Muscle of back (tissue), 11 donors: ENCODE results near the gene ADAMTS2. TPM values are rescaled to one million over a fixed set of nuclear protein-coding genes. Genes with fewer than 3 reads are reported as not detected.
"Not testable (repeated sequence)": the region's sequence is repeated elsewhere in the genome, so short reads cannot be mapped to it uniquely, and the experiment has no call there.

Experiments
- DNase-seq, 3 donors: peaks; one replicate each; pipeline versions ENCODE4 v3.0.0 to v3.0.0-alpha.2; 2013
- polyA plus RNA-seq, 10 donors: library from polyadenylated mRNA; unstranded; fragments of 120-200 nt; gene quantifications; one replicate each; pipeline ENCODE4 v1.2.1, GENCODE V29; 2013; ENCODE audit not compliant: insufficient read length in 10 of 10

Gene ADAMTS2
- polyA plus RNA-seq, 10 donors: 26.0 to 52.8 (median 42.1) TPM

GRCh38 chr5:179221196-179221876 is 123.9 kb downstream of the ADAMTS2 start:
- DNase-seq: no peak

GRCh38 chr5:179220716-179221115 is 124.5 kb downstream of the ADAMTS2 start:
- no peak for DNase-seq

- no peak for DNase-seq
Observed at GRCh38 chr5:179219661-179220620, 125.3 kb downstream of the ADAMTS2 start.

GRCh38 chr5:179218943-179219330 is 126.3 kb downstream of the ADAMTS2 start:
- DNase-seq: no peak

GRCh38 chr5:179217956-179218942 is 127.0 kb downstream of the ADAMTS2 start:
- no peak for DNase-seq

- DNase-seq: no peak
Observed at GRCh38 chr5:179217356-179217755, 127.9 kb downstream of the ADAMTS2 start.

- not testable (repeated sequence) for DNase-seq
Observed at GRCh38 chr5:179216381-179216780, 128.9 kb downstream of the ADAMTS2 start.

- no peak for DNase-seq
Observed at GRCh38 chr5:179215576-179215975, 129.7 kb downstream of the ADAMTS2 start.

- no peak for DNase-seq
Observed at GRCh38 chr5:179214678-179215077, 130.6 kb downstream of the ADAMTS2 start.

- DNase-seq: peak in 1 of 3 donors; percentile 13
Observed at GRCh38 chr5:179212870-179213269, 132.4 kb downstream of the ADAMTS2 start.

- DNase-seq: no peak
Observed at GRCh38 chr5:179211631-179212030, 133.6 kb downstream of the ADAMTS2 start.

GRCh38 chr5:179211068-179211467 is 134.2 kb downstream of the ADAMTS2 start:
- DNase-seq: no peak

- no peak for DNase-seq
Observed at GRCh38 chr5:179210478-179210877, 134.8 kb downstream of the ADAMTS2 start.

- peak in 1 of 3 donors; percentile 9 for DNase-seq
Observed at GRCh38 chr5:179209359-179210150, 135.7 kb downstream of the ADAMTS2 start.

- DNase-seq: no peak
Observed at GRCh38 chr5:179208706-179209358, 136.4 kb downstream of the ADAMTS2 start.

GRCh38 chr5:179207920-179208705 is 137.1 kb downstream of the ADAMTS2 start:
- DNase-seq: no peak

GRCh38 chr5:179207470-179207869 is 137.8 kb downstream of the ADAMTS2 start:
- no peak for DNase-seq

GRCh38 chr5:179206366-179206765 is 138.9 kb downstream of the ADAMTS2 start:
- no peak for DNase-seq

GRCh38 chr5:179205277-179205676 is 140.0 kb downstream of the ADAMTS2 start:
- no peak for DNase-seq
